ENCODE measurements around the gene ARHGAP26.

- TF ChIP-seq, protein P1, sequence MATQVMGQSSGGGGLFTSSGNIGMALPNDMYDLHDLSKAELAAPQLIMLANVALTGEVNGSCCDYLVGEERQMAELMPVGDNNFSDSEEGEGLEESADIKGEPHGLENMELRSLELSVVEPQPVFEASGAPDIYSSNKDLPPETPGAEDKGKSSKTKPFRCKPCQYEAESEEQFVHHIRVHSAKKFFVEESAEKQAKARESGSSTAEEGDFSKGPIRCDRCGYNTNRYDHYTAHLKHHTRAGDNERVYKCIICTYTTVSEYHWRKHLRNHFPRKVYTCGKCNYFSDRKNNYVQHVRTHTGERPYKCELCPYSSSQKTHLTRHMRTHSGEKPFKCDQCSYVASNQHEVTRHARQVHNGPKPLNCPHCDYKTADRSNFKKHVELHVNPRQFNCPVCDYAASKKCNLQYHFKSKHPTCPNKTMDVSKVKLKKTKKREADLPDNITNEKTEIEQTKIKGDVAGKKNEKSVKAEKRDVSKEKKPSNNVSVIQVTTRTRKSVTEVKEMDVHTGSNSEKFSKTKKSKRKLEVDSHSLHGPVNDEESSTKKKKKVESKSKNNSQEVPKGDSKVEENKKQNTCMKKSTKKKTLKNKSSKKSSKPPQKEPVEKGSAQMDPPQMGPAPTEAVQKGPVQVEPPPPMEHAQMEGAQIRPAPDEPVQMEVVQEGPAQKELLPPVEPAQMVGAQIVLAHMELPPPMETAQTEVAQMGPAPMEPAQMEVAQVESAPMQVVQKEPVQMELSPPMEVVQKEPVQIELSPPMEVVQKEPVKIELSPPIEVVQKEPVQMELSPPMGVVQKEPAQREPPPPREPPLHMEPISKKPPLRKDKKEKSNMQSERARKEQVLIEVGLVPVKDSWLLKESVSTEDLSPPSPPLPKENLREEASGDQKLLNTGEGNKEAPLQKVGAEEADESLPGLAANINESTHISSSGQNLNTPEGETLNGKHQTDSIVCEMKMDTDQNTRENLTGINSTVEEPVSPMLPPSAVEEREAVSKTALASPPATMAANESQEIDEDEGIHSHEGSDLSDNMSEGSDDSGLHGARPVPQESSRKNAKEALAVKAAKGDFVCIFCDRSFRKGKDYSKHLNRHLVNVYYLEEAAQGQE (IDR thresholded peaks at IDR 0.05; ENCODE audit: insufficient read depth in 1 of 2, low read depth in 2 of 2, low read length in 2 of 2), result no peak
- TF ChIP-seq POLR2AphosphoS5 (IDR thresholded peaks at IDR 0.05; ENCODE audit: low read depth, low read length), result no peak
Observed at GRCh38 chr5:143166661-143167420, 396.7 kb downstream of the ARHGAP26 start.

All from PFSK-1 (cell line).